Retinal pigment epithelial cell (primary cell): ENCODE data around the gene OGDHL.

Source experiments
- DNase-seq: peaks from one replicate; pipeline ENCODE4 v3.0.0-alpha.2; 2010; ENCODE audit warnings: low read depth
- H3K4me3 ChIP-seq: 2 replicates; pipeline ENCODE4 v1.5.1; 2011; ENCODE audit warnings: mild to moderate bottlenecking, low read length, control low read depth, moderate library complexity
- TF ChIP-seq, protein P1 (sequence below): conservative IDR thresholded peaks from 2 replicates; pipeline ENCODE4 v1.5.1; 2011; ENCODE audit warnings: low read depth, low read length, control low read depth, inconsistent platforms

OGDHL gene

DNA sequence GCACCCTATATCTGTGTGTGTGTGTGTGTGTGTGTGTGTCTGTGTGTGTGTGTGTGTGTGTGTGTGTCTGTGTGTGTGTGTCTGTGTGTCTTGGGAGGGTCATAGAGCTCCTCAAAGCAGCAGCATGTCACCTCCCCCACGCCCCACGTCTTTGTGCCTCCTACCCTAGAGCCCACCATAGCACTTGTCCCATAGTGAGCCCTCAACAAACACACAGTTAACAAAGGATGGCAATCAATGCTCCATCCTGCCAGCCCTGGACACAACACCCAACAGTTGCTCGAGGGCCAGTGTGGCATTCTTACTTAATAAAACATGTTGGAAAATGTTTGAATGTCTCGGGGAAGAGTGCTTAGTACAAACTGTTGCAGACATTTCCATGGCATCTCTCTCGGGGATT, 52.2 kb downstream of the OGDHL start:
- TF ChIP-seq, protein P1, sequence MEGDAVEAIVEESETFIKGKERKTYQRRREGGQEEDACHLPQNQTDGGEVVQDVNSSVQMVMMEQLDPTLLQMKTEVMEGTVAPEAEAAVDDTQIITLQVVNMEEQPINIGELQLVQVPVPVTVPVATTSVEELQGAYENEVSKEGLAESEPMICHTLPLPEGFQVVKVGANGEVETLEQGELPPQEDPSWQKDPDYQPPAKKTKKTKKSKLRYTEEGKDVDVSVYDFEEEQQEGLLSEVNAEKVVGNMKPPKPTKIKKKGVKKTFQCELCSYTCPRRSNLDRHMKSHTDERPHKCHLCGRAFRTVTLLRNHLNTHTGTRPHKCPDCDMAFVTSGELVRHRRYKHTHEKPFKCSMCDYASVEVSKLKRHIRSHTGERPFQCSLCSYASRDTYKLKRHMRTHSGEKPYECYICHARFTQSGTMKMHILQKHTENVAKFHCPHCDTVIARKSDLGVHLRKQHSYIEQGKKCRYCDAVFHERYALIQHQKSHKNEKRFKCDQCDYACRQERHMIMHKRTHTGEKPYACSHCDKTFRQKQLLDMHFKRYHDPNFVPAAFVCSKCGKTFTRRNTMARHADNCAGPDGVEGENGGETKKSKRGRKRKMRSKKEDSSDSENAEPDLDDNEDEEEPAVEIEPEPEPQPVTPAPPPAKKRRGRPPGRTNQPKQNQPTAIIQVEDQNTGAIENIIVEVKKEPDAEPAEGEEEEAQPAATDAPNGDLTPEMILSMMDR = no peak
- no peak for DNase-seq
- H3K4me3 ChIP-seq = no peak overlapping the region

DNA sequence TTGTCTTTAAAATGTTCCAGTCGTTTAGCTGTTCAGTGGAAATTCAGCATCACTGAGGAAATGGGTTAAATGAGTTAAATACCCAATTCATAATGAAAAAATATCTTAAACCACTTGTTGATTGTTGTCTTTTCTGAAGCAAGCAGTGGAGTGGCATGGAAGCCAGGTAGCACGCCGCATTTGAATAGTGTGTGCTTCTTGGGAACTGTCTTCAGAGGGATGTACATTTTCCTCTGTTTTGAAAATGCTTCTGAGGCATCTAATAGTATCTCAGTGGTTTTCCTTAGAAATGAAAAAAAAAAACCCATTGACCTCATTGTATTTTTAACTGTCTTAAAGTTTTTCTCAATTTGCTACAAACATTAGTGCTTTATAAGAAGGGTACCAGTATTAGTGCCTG, 54.5 kb downstream of the OGDHL start:
- TF ChIP-seq, protein P1 = no peak
- DNase-seq = no peak
- H3K4me3 ChIP-seq = no peak overlapping the region

- DNase-seq = no peak
- TF ChIP-seq, protein P1 = no peak
- no peak overlapping the region for H3K4me3 ChIP-seq
Observed at GRCh38 chr10:49700997-49701396, 61.1 kb downstream of the OGDHL start.

GRCh38 chr10:49700211-49700610, 61.9 kb downstream of the OGDHL start:
- H3K4me3 ChIP-seq = no peak overlapping the region
- TF ChIP-seq, protein P1 = no peak
- no peak for DNase-seq

GRCh38 chr10:49698679-49699078, 63.4 kb downstream of the OGDHL start:
- TF ChIP-seq, protein P1 = no peak
- no peak for DNase-seq
- no peak overlapping the region for H3K4me3 ChIP-seq

DNA sequence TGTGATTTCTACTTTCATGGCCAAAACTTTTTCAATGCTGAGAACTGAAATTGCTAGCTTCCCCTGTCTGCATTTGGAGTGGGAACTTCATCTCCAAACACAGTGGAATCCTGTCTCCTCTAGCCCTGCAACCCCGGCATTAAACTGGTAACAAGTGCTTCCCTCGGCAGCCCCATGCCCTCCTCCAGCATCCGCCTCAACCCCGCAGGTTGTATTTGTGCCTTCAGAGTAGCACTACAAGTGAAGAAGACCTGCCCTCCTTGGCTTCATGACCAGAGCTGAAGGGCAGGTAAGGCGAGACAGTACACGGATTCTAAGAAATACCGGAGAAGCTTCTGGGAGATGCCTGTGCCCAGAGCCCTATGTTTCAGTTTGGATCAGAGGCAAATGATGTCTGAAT, 65.8 kb downstream of the OGDHL start:
- TF ChIP-seq, protein P1 = no peak
- no peak overlapping the region for H3K4me3 ChIP-seq
- no peak for DNase-seq

DNA sequence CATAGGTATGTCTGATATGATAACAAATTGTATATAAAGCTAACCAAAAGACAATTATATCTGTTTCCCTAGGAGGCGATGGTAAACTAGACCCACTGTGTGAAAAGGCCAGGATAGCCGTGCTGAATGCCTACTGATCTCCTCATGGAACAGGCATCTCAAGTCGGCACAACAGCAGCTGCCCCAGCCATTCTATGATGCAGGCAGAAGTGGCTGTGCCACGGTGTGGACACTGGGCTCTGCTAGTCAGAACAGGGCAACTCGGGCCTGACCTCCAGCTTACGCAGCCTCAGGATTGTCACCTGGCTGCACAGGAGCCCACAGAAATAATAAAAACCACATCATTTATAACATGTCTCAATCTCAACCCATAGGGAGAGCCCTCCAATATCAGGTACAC, 67.7 kb downstream of the OGDHL start:
- TF ChIP-seq, protein P1 = no peak
- no peak for DNase-seq
- no peak overlapping the region for H3K4me3 ChIP-seq
